Breast epithelium (tissue), 4 donors: ENCODE data around the gene ITGB6. TPM values are rescaled to one million over a fixed set of nuclear protein-coding genes. Genes with fewer than 3 reads are reported as not detected.
"Not testable (repeated sequence)": the region's sequence is repeated elsewhere in the genome, so short reads cannot be mapped to it uniquely, and the experiment has no call there.

Experiments
- DNase-seq, 2 donors: peaks; one replicate each; pipeline ENCODE4 v3.0.0-alpha.2; 2019; ENCODE audit warnings: low spot score in 2 of 2
- H3K27ac ChIP-seq, 2 donors: fragments of 200-600 bp; sonication (generic) in 1 of 2; one replicate each; pipeline ENCODE4 v1.5.1; 2016 to 2019; ENCODE audit warnings: mild to moderate bottlenecking in 1 of 2
- H3K27me3 ChIP-seq, 2 donors: fragments of 200-600 bp; sonication (generic) in 1 of 2; one replicate each; pipeline versions ENCODE4 v1.5.1 to v1.6.0; 2017 to 2019; ENCODE audit warnings: control low read depth in 1 of 2, mild to moderate bottlenecking in 1 of 2
- H3K36me3 ChIP-seq: fragments of 200-600 bp; one replicate; pipeline ENCODE4 v1.5.1; 2019
- H3K4me1 ChIP-seq, 2 donors: fragments of 200-600 bp; sonication (generic); one replicate each; pipeline ENCODE4 v1.5.1; 2016 to 2019; ENCODE audit warnings: control low read depth in 1 of 2
- H3K4me3 ChIP-seq, 3 donors: fragments of 200-600 bp; sonication (generic); 1 replicate in 2 of 3; 2 replicates in 1 of 3; pipeline ENCODE4 v1.5.1; 2016 to 2019; ENCODE audit warnings: mild to moderate bottlenecking in 3 of 3, moderate library complexity in 2 of 3
- H3K9me3 ChIP-seq, 2 donors: fragments of 200-600 bp; sonication (generic) in 1 of 2; one replicate each; pipeline ENCODE4 v1.5.1; 2016 to 2019; ENCODE audit warnings: control low read depth in 1 of 2
- POLR2A ChIP-seq: fragments of 450-650 bp; IDR thresholded peaks from one replicate; pipeline ENCODE4 v1.6.1; 2016; ENCODE audit warnings: antibody characterized with exemption, mild to moderate bottlenecking, moderate library complexity
- POLR2AphosphoS5 ChIP-seq, 3 donors: sonication (generic); formaldehyde crosslinking; IDR thresholded peaks; one replicate each; pipeline ENCODE4 v1.6.1; 2017; ENCODE audit warnings: antibody characterized with exemption in 3 of 3
- intact Hi-C: fragments of 100-400 bp; cut with DNase I; formaldehyde crosslinking; loops from one replicate; pipeline ENCODE4 v1.15.1; 2023; ENCODE audit warnings: low total_unique reads
- total RNA-seq, 3 donors: library from RNA; depleted of rRNA; stranded (reverse); fragments of >200 nt; gene quantifications; one replicate each; pipeline ENCODE4 v1.1.0, GENCODE V29; 2016
- TF ChIP-seq, protein P1 (sequence below), 3 donors: fragments of 450-650 bp; IDR thresholded peaks; one replicate each; pipeline ENCODE4 v1.5.1; 2016 to 2017; ENCODE audit warnings: antibody characterized with exemption in 3 of 3, mild to moderate bottlenecking in 3 of 3, moderate library complexity in 3 of 3

ITGB6 gene
- total RNA-seq, 3 donors from 2014 or later = 0.16 to 46.1 (median 16.7) TPM

DNA sequence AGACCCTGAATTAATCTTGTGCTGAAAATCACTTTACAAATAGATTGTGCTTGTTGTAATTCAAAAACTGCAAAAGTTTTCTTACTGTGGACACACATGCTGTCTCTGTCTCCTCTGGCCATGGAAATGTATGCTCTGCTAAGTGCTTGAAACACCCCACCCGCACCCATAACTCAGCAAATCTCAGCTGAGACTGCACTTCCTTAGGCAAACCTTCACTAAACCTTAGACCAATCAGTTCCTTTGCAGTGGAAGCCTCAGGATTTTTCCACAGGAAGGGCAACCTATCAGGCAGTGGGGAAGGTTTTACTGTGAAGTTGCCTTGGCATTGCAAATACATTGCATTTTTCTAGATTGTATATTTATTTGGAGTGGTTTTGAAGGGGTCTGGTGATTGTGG, 75.5 kb downstream of the ITGB6 start:
- Histone ChIP-seq H3K4me3 (no peak overlapping the region), H3K27me3 (no peaks in the 10 kb centered on the region), H3K27ac (no peak overlapping the region), H3K36me3 (no peaks in the 10 kb centered on the region), H3K4me1 (no peaks in the 10 kb centered on the region), H3K9me3 (no peaks in the 10 kb centered on the region)
- DNase-seq = no peak
- intact Hi-C loops = no loop called here
- TF ChIP-seq POLR2A (no peak), POLR2AphosphoS5 (IDR thresholded peaks at IDR 0.05) (no peak)
- TF ChIP-seq, protein P1, sequence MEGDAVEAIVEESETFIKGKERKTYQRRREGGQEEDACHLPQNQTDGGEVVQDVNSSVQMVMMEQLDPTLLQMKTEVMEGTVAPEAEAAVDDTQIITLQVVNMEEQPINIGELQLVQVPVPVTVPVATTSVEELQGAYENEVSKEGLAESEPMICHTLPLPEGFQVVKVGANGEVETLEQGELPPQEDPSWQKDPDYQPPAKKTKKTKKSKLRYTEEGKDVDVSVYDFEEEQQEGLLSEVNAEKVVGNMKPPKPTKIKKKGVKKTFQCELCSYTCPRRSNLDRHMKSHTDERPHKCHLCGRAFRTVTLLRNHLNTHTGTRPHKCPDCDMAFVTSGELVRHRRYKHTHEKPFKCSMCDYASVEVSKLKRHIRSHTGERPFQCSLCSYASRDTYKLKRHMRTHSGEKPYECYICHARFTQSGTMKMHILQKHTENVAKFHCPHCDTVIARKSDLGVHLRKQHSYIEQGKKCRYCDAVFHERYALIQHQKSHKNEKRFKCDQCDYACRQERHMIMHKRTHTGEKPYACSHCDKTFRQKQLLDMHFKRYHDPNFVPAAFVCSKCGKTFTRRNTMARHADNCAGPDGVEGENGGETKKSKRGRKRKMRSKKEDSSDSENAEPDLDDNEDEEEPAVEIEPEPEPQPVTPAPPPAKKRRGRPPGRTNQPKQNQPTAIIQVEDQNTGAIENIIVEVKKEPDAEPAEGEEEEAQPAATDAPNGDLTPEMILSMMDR (IDR thresholded peaks at IDR 0.05) = no peak

DNA sequence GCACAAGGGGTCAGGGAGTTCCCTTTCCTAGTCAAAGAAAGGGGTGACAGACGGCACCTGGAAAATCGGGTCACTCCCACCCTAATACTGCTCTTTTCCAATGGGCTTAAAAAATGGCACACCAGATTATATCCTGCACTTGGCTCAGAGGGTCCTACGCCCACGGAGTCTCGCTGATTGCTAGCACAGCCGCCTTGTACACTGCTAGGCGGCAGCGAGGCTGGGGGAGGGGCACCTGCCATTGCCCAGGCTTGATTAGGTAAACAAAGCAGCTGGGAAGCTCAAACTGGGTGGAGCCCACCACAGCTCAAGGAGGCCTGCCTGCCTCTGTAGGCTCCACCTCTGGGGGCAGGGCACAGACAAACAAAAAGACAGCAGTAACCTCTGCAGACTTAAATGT, 85.4 kb downstream of the ITGB6 start:
- intact Hi-C loops = not testable (repeated sequence)

DNA sequence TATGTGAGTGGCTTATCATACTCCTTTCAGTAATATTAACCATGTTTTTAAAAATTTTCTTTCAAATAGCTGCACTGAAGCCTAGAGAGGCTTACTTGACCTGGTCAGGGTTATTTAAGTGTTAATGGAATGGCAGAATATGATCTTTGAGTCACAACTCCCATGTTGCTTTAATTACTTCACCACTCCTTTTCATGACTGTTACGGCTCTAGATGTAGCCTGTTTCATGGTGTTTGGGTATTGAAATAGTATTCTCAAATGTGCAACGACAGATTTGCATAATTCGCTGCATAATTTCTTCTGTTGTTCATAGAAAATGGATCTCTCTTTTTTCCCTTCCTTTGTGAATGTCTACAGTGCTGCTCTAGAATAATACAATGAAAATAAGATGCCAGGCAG, 86.1 kb downstream of the ITGB6 start:
- TF ChIP-seq, protein P1 (IDR thresholded peaks at IDR 0.05) = no peak
- TF ChIP-seq POLR2A = no peak
- no peak for TF ChIP-seq POLR2AphosphoS5 (IDR thresholded peaks at IDR 0.05)
- no peaks in the 10 kb centered on the region for H3K36me3 ChIP-seq
- intact Hi-C loops = no loop called here

More for the DNA sequence above, 85.4 kb downstream of the ITGB6 start:
- not testable (repeated sequence) for DNase-seq, H3K36me3 ChIP-seq, H3K4me3 ChIP-seq, H3K27me3 ChIP-seq, H3K27ac ChIP-seq, H3K9me3 ChIP-seq, H3K4me1 ChIP-seq

DNA sequence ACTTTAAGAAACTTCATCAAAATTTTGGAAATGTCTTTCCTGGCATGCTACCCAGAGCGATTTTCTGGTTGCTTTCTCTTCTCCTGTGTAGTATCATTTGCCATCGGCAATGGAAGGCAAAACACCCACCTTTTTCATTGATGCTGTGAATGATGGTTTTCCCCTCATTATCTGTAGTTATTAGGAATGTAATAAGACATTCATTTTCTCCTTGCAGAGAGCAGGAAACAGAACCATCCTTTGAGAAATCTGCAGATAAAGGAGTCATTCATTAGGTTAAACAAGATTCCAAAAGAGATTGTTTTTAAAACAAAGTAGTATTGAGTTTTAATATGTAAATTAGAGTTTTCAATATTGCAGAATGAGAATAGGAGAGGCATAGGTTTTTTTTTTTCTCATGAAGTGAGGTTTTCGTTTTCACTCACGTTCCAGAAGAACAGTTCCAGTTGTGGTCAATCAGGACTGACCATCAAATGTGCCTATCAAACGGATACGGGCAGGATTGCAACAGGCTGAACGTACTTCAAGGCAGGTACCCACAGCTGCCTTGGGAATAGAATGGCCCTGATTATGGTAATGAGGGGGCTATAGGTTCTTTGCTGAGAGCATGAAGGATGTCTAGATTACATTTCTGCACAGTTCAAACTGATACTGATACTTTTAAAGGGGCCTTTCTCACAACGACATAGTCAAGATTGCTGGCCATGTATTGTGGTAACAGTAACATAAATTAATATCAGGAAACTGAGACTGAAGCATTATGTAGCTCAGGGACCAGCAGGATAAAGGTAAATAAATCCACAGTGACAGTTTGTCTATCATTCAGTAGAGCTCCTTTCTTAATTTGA, 87.9 kb downstream of the ITGB6 start:
- peak overlapping the region; percentile 48 to 59 for H3K27ac ChIP-seq
- TF ChIP-seq POLR2A = no peak
- no peak for TF ChIP-seq POLR2AphosphoS5 (IDR thresholded peaks at IDR 0.05)
- TF ChIP-seq, protein P1 (IDR thresholded peaks at IDR 0.05) = no peak
- H3K4me1 ChIP-seq = no peaks in the 10 kb centered on the region
- no peak overlapping the region for H3K4me3 ChIP-seq
- no peaks in the 10 kb centered on the region for H3K27me3 ChIP-seq
- intact Hi-C loops = no loop called here
- H3K9me3 ChIP-seq = no peaks in the 10 kb centered on the region
- DNase-seq = no peak
- no peaks in the 10 kb centered on the region for H3K36me3 ChIP-seq

More for the DNA sequence above, 86.1 kb downstream of the ITGB6 start:
- no peaks in the 10 kb centered on the region for H3K4me1 ChIP-seq
- no peaks in the 10 kb centered on the region for H3K9me3 ChIP-seq
- H3K27ac ChIP-seq = peak overlapping the region in 1 of 2 donors; percentile 34
- no peak for DNase-seq
- H3K4me3 ChIP-seq = no peak overlapping the region
- no peaks in the 10 kb centered on the region for H3K27me3 ChIP-seq

DNA sequence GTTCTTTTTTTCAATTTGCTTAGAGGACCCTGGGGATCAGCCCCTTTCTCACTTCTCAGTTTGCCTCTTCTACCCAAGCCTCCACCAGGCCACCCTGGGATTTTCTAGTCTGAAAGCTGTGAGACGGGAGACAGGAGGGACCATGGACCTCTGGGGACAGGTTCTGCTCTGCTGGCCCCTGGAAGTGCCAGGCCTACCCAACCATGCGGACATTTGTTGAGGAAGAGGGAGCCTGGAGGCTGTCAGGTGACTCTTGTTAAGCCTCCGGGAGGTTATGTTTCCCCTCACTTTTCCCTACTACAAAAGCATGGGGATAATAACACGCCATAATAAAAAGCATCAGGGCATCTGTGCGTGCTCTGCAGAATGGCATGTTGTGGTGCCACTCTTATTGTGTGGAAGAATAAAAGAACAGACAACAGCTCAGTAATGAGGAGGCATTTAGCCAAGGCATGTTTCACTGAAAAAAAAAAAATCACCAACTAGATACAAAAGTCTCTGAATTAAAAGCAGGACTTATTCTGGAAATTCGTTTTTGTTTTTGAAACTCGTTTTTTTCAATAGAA, 89.3 kb downstream of the ITGB6 start:
- TF ChIP-seq, protein P1 (IDR thresholded peaks at IDR 0.05) = no peak
- no peak for TF ChIP-seq POLR2A
- TF ChIP-seq POLR2AphosphoS5 (IDR thresholded peaks at IDR 0.05) = no peak
- Histone ChIP-seq H3K4me1 (no peaks in the 10 kb centered on the region), H3K27ac (peak overlapping the region in 1 of 2 donors; percentile 45), H3K27me3 (no peaks in the 10 kb centered on the region), H3K4me3 (no peak overlapping the region), H3K36me3 (no peaks in the 10 kb centered on the region), H3K9me3 (no peaks in the 10 kb centered on the region)
- intact Hi-C loops = no loop called here
- DNase-seq = no peak
